K562 (cell line): ENCODE results near the gene SHB. TPM values are rescaled to one million over a fixed set of nuclear protein-coding genes. Genes with fewer than 3 reads are reported as not detected.

Experiments
- ATAC-seq: fragments of 200-7000 bp; cut with Tn5 transposase; 3 replicates; pipeline ENCODE4 v1.9.1; 2020; ENCODE audit warnings: moderate library complexity
- BruUV-seq: library from RNA; stranded (reverse); fragments of 400-500 nt; replicated peaks from 2 replicates; lab custom pipeline; 2021; lab: Mats Ljungman, UMichigan
- CTCF ChIA-PET: fragments of 300-600 bp; formaldehyde crosslinking; extraction: SDS; loops from one replicate; lab custom pipeline; 2021; ENCODE audit warnings: low intra/inter-chr PET ratio; lab: Yijun Ruan, JAX
- POLR2A ChIA-PET: fragments of 300-600, 350-650 bp; sonication (Branson Sonifier 250); formaldehyde crosslinking; extraction: SDS; loops from one replicate; lab custom pipeline; 2021; ENCODE audit warnings: antibody characterized with exemption, inconsistent platforms; lab: Yijun Ruan, JAX
- DNase-seq, 4 experiments: peaks; one replicate each; pipeline versions ENCODE4 v3.0.0 to v3.0.0-alpha.2; 2011 to 2018; ENCODE audit warnings: low spot score in 3 of 4, mixed read lengths in 3 of 4; ENCODE audit errors: extremely low read depth in 1 of 4
- FAIRE-seq: peaks from 2 replicates; lab custom pipeline; 2011; peaks lifted over from hg19 to GRCh38; lab: Jason Lieb, UNC
- H2AFZ ChIP-seq: 2 replicates; pipeline ENCODE4 v1.6.0; 2011; ENCODE audit warnings: low read depth, low read length, control low read depth, inconsistent platforms
- H3K27ac ChIP-seq: fragments of 200-600 bp; 3 replicates; pipeline ENCODE4 v1.8.0; 2011; ENCODE audit warnings: low read depth, mild to moderate bottlenecking, control low read depth, inconsistent platforms, low read length, moderate library complexity, mixed read lengths; ENCODE audit errors: extremely low read depth
- H3K27me3 ChIP-seq, 2 experiments: fragments of 300-600 bp in 1 of 2; 2 replicates in 1 of 2; 3 replicates in 1 of 2; pipeline versions ENCODE4 v1.6.0 to v1.8.0; 2011; ENCODE audit warnings: inconsistent platforms in 2 of 2, low read length in 2 of 2, mild to moderate bottlenecking in 1 of 2, mixed read lengths in 1 of 2, moderate library complexity in 1 of 2; ENCODE audit not compliant: control insufficient read depth in 2 of 2, insufficient read depth in 2 of 2
- H3K36me3 ChIP-seq: fragments of 300-600 bp; 3 replicates; pipeline ENCODE4 v1.8.0; 2011; ENCODE audit warnings: mild to moderate bottlenecking, low read length, inconsistent platforms; ENCODE audit not compliant: control insufficient read depth, insufficient read depth
- H3K4me1 ChIP-seq, 2 experiments: fragments of 200-600 bp in 1 of 2; replicated peaks in 1 of 2; 2 replicates in 1 of 2; 3 replicates in 1 of 2; pipeline versions ENCODE4 v1.5.1 to v1.8.0; 2011; ENCODE audit warnings: inconsistent platforms in 2 of 2, low read length in 2 of 2, mild to moderate bottlenecking in 1 of 2, mixed read lengths in 1 of 2, moderate library complexity in 1 of 2; ENCODE audit not compliant: control insufficient read depth in 2 of 2, insufficient read depth in 2 of 2
- H3K4me2 ChIP-seq: 2 replicates; pipeline ENCODE4 v1.6.1; 2011; ENCODE audit warnings: low read length, control low read depth, inconsistent platforms, mixed read lengths; ENCODE audit not compliant: insufficient read depth
- H3K4me3 ChIP-seq: fragments of 200-600 bp; sonication (generic), shearing (Covaris generic); 2 replicates; pipeline ENCODE4 v1.5.1; 2016; ENCODE audit warnings: control low read depth, inconsistent platforms
- H3K79me2 ChIP-seq: fragments of 200-600 bp; 3 replicates; pipeline ENCODE4 v1.8.0; 2011; ENCODE audit warnings: low read length, inconsistent platforms; ENCODE audit not compliant: control insufficient read depth, insufficient read depth
- H3K9ac ChIP-seq, 2 experiments: 2 replicates each; pipeline versions ENCODE4 v1.6.0 to v1.6.1; 2011; ENCODE audit warnings: low read depth in 2 of 2, low read length in 2 of 2, control low read depth in 1 of 2, inconsistent platforms in 1 of 2, mild to moderate bottlenecking in 1 of 2, mixed read lengths in 1 of 2; ENCODE audit not compliant: insufficient read depth in 1 of 2
- H3K9me1 ChIP-seq: one replicate; pipeline ENCODE4 v1.6.0; 2011; ENCODE audit warnings: inconsistent platforms, mild to moderate bottlenecking, low read length, moderate library complexity; ENCODE audit not compliant: control insufficient read depth, insufficient read depth
- H3K9me3 ChIP-seq: replicated peaks from 2 replicates; pipeline ENCODE4 v1.5.1; 2011; ENCODE audit warnings: low read depth, low read length, inconsistent platforms; ENCODE audit not compliant: control insufficient read depth, insufficient read depth
- H4K20me1 ChIP-seq: replicated peaks from 2 replicates; pipeline ENCODE4 v1.6.1; 2011; ENCODE audit warnings: low read length, inconsistent platforms, mixed read lengths; ENCODE audit not compliant: control insufficient read depth, insufficient read depth
- ATF3 ChIP-seq, 2 experiments: fragments of 450-650 bp in 1 of 2; sonication (generic) in 1 of 2; formaldehyde crosslinking in 1 of 2; IDR thresholded peaks in 1 of 2; conservative IDR thresholded peaks in 1 of 2; 2 replicates each; pipeline versions ENCODE4 v1.6.1 to v1.8.1; 2016 to 2023; ENCODE audit warnings: mild to moderate bottlenecking in 2 of 2, moderate library complexity in 2 of 2, inconsistent platforms in 1 of 2, missing genetic modification reagents in 1 of 2
- CEBPB ChIP-seq: fragments of 450-650 bp; IDR thresholded peaks from 2 replicates; pipeline ENCODE4 v1.6.1; 2016; ENCODE audit warnings: missing genetic modification characterization, missing compliant biosample characterization
- CEBPG ChIP-seq, 3 experiments: fragments of 200-800 bp in 1 of 3; sonication (Bioruptor generic) in 1 of 3; sonication (generic) in 1 of 3; formaldehyde crosslinking in 1 of 3; IDR thresholded peaks in 2 of 3; conservative IDR thresholded peaks in 1 of 3; 2 replicates each; pipeline versions ENCODE4 v1.6.1 to v1.8.0; 2016 to 2022; ENCODE audit warnings: missing compliant biosample characterization in 2 of 3, missing genetic modification characterization in 2 of 3, mild to moderate bottlenecking in 1 of 3, missing genetic modification reagents in 1 of 3
- FOXA3 ChIP-seq, 2 experiments: fragments of 450-650 bp in 1 of 2; sonication (generic) in 1 of 2; formaldehyde crosslinking; IDR thresholded peaks in 1 of 2; conservative IDR thresholded peaks in 1 of 2; 2 replicates each; pipeline versions ENCODE4 v1.4.0 to v1.8.0; 2020 to 2022; ENCODE audit warnings: mild to moderate bottlenecking in 2 of 2, missing genetic modification reagents in 1 of 2
- JUND ChIP-seq, 2 experiments: IDR thresholded peaks; 2 replicates in 1 of 2; 3 replicates in 1 of 2; pipeline ENCODE4 v1.6.1; 2011; ENCODE audit warnings: borderline replicate concordance in 2 of 2, low read depth in 2 of 2, low read length in 2 of 2, improper control_type of control experiment in 1 of 2, missing biosample characterization in 1 of 2, missing genetic modification characterization in 1 of 2, missing genetic modification reagents in 1 of 2
- KAT8 ChIP-seq: fragments of 450-650 bp; IDR thresholded peaks from 2 replicates; pipeline ENCODE4 v1.6.1; 2016; ENCODE audit warnings: low read depth, mild to moderate bottlenecking
- SIX5 ChIP-seq, 2 experiments: IDR thresholded peaks; 2 replicates each; pipeline ENCODE4 v1.6.1; 2011; ENCODE audit warnings: low read length in 2 of 2, borderline replicate concordance in 1 of 2, low read depth in 1 of 2, mild to moderate bottlenecking in 1 of 2, moderate library complexity in 1 of 2; ENCODE audit not compliant: insufficient read depth in 1 of 2
- SRSF9 ChIP-seq: fragments of 200-400 bp; formaldehyde crosslinking; IDR thresholded peaks from 2 replicates; pipeline ENCODE4 v1.6.1; 2017; ENCODE audit warnings: low read depth, low read length, borderline replicate concordance
- ZNF282 ChIP-seq: sonication (generic); formaldehyde crosslinking; IDR thresholded peaks from 2 replicates; pipeline ENCODE4 v1.8.1; 2023; ENCODE audit warnings: missing genetic modification reagents
- WGBS: fragments of 100-300 bp; shearing (Covaris generic); methylation state at CpG from one replicate; pipeline ENCODE4 v1.1.6; 2016; ENCODE audit warnings: low coverage, mixed read lengths; ENCODE audit not compliant: insufficient coverage; ENCODE audit errors: missing lambda C conversion rate; 5-methylcytosine and 5-hydroxymethylcytosine counted together
- in situ Hi-C: fragments of 300-500 bp; cut with MboI; formaldehyde crosslinking; loops from 4 replicates; pipeline ENCODE4 v1.15.0; 2018; ENCODE audit warnings: inconsistent platforms, mixed read lengths
- intact Hi-C: fragments of 100-400 bp; cut with micrococcal nuclease; formaldehyde crosslinking; loops from 2 replicates; pipeline ENCODE4 v1.14.2; 2022
- polyA plus RNA-seq, 8 experiments: library from polyadenylated mRNA; depleted of rRNA in 4 of 8; stranded (reverse) in 5 of 8; unstranded in 3 of 8; fragments of >200 nt; fragmentation: Nextera tagmentation in 2 of 8; fragmentation: Illumina TruSeq in 1 of 8; extraction: Ambion mirVana in 2 of 8; extraction: Trizol in 1 of 8; gene quantifications; 2 replicates each; pipeline versions ENCODE4 v1.2.1 to v1.2.3, GENCODE V29; 2011 to 2014; ENCODE audit warnings: inconsistent platforms in 1 of 8, missing spikeins in 1 of 8
- total RNA-seq, 7 experiments: library from RNA; depleted of rRNA in 6 of 7; stranded (reverse); fragments of >200 nt in 6 of 7; fragmentation: Illumina TruSeq in 2 of 7; extraction: Trizol in 2 of 7; gene quantifications; 2 replicates each; pipeline versions ENCODE4 v1.2.1 to v1.2.3, GENCODE V29; 2011 to 2021; ENCODE audit warnings: low replicate concordance in 1 of 7
- TF ChIP-seq, protein P1 (sequence below): fragments of 450-650 bp; IDR thresholded peaks from 2 replicates; pipeline ENCODE4 v1.6.1; 2018; ENCODE audit warnings: mild to moderate bottlenecking, low read depth; ENCODE audit not compliant: partially characterized antibody

SHB gene
- total and polyA plus RNA-seq, 9 of the 15 experiments (the other 6 are each of a cell fraction or from before 2014, with no cell fraction given): 0.78 to 16.0 (median 5.3) TPM

DNA sequence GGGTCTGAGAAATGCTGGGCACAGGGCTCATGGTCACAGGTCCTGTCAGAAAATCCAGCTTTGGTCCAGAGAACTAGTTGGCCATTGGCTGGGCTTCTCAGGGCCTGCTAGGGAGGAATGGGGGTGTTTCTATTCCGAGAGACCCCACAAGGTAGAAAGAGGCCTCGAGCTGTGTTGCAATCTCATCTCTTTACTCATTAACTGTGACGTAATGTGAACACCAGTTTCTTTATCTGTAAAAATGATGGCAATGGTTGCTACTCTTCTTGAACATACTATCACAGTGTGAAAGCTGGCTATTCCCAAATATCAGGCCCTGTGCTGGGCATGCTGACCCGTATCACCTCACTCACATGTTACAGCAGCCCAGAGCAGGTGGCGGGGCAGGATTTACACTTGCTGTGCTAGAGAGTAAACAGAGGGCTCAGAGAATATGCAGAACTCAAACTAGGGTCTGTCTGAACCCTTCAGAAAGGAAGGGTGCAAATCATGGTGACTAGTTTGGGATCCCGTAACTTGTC lies 129.4 kb downstream of the SHB start:
- WGBS: 76% methylated on average over 6 of the region's 6 CpGs

GRCh38 chr9:37938121-37938891 lies 130.7 kb downstream of the SHB start:
- H3K4me1 ChIP-seq: peaks cover 17 to 20% of the 10 kb centered on the region in 2 experiments
- no peaks in the 10 kb centered on the region for H3K9me3 ChIP-seq
- no peak overlapping the region for H3K27ac ChIP-seq
- ATAC-seq (no peak), DNase-seq (peak in 3 of 4 experiments; percentile 27 to 32 (median 30)), FAIRE-seq (no peak)
- CTCF ChIA-PET: no interaction called here
- H3K4me3 ChIP-seq: no peak overlapping the region
- intact Hi-C loops: no loop called here
- H3K9me1 ChIP-seq: no peaks in the 10 kb centered on the region
- 76% methylated on average over 22 of the region's 22 CpGs for WGBS
- H4K20me1 ChIP-seq: peaks cover 5% of the 10 kb centered on the region; the same call in 1 of the 2 replicates
- BruUV-seq: no TSS peak
- peak overlapping the region in 1 of 2 experiments; percentile 11; a peak in 2 of 4 replicates for H3K9ac ChIP-seq
- no peak overlapping the region for H2AFZ ChIP-seq
- POLR2A ChIA-PET: interaction anchor here (0.7 to 1.2 kb wide), 3 partner anchors 9 to 128 kb away, joined by 4 to 6 read pairs (median 4); no protein-coding TSS in a partner anchor
- H3K79me2 ChIP-seq: no peaks in the 10 kb centered on the region
- in situ Hi-C loops: no loop called here
- H3K4me2 ChIP-seq: no peak overlapping the region
- no peaks in the 10 kb centered on the region for H3K36me3 ChIP-seq
- H3K27me3 ChIP-seq: no peaks in the 10 kb centered on the region
- TF ChIP-seq FOXA3 (CRISPR knock-in tag; conservative IDR thresholded peaks at IDR 0.05 in 1 of 2, IDR thresholded peaks at IDR 0.05 in 1 of 2): no peak
- no peak for TF ChIP-seq KAT8
- TF ChIP-seq JUND (IDR thresholded peaks at IDR 0.05; ENCODE audit: borderline replicate concordance, low read depth, low read length): 0 out of 2 replicates have a peak, but pooled peaks have one; percentile 12
- no peak for TF ChIP-seq JUND (tag; IDR thresholded peaks at IDR 0.05; ENCODE audit: borderline replicate concordance, low read depth, low read length)
- TF ChIP-seq, protein P1, sequence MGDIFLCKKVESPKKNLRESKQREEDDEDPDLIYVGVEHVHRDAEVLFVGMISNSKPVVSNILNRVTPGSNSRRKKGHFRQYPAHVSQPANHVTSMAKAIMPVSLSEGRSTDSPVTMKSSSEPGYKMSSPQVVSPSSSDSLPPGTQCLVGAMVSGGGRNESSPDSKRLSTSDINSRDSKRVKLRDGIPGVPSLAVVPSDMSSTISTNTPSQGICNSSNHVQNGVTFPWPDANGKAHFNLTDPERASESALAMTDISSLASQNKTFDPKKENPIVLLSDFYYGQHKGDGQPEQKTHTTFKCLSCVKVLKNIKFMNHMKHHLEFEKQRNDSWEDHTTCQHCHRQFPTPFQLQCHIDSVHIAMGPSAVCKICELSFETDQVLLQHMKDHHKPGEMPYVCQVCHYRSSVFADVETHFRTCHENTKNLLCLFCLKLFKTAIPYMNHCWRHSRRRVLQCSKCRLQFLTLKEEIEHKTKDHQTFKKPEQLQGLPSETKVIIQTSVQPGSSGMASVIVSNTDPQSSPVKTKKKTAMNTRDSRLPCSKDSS: no peak
- TF ChIP-seq ATF3 (IDR thresholded peaks at IDR 0.05): 0 out of 2 replicates have a peak, but pooled peaks have one; percentile 10
- no peak for TF ChIP-seq ATF3 (CRISPR knock-in tag; conservative IDR thresholded peaks at IDR 0.05)
- TF ChIP-seq SIX5 (IDR thresholded peaks at IDR 0.05; ENCODE audit: borderline replicate concordance in 1 of 2, insufficient read depth in 1 of 2, low read depth in 1 of 2, low read length in 2 of 2): no peak
- no peak for TF ChIP-seq SRSF9

More for the DNA sequence above, 129.4 kb downstream of the SHB start:
- Histone ChIP-seq H2AFZ (no peak overlapping the region), H4K20me1 (peaks cover 11% of the 10 kb centered on the region; the same call in 1 of the 2 replicates), H3K27ac (no peak overlapping the region), H3K4me1 (peaks cover 17 to 20% of the 10 kb centered on the region in 2 experiments), H3K9me3 (no peaks in the 10 kb centered on the region), H3K36me3 (no peaks in the 10 kb centered on the region), H3K79me2 (no peaks in the 10 kb centered on the region), H3K4me2 (no peak overlapping the region), H3K27me3 (no peaks in the 10 kb centered on the region), H3K4me3 (no peak overlapping the region), H3K9ac (no peak overlapping the region), H3K9me1 (peaks cover 4% of the 10 kb centered on the region)
- ATAC-seq (no peak), FAIRE-seq (no peak), DNase-seq (no peak)
- TF ChIP-seq CEBPB (tag) (peak; percentile 85), CEBPG (CRISPR knock-in tag; IDR thresholded peaks at IDR 0.05) (no peak), CEBPG (tag; conservative IDR thresholded peaks at IDR 0.05 in 1 of 2, IDR thresholded peaks at IDR 0.05 in 1 of 2) (peak in 1 of 2 experiments; percentile 56; a peak in 2 of 4 replicates), ZNF282 (CRISPR knock-in tag) (no peak)
- ChIA-PET POLR2A (interaction anchor here (0.7 to 1.1 kb wide), 2 partner anchors 63 to 127 kb away, joined by 3 to 4 read pairs; no protein-coding TSS in a partner anchor), CTCF (no interaction called here)
- no TSS peak for BruUV-seq
- intact Hi-C loops (no loop called here), in situ Hi-C loops (no loop called here)
